HepG2 (cell line): ENCODE data around the gene KIF26B.

Source experiments
- BRF2 ChIP-seq: sonication (generic); formaldehyde crosslinking; IDR thresholded peaks from 2 replicates; pipeline ENCODE4 v1.8.1; 2022; ENCODE audit warnings: mild to moderate bottlenecking, missing genetic modification reagents
- NRL ChIP-seq: sonication (generic); formaldehyde crosslinking; IDR thresholded peaks from 2 replicates; pipeline ENCODE4 v1.5.0; 2020; ENCODE audit warnings: missing genetic modification reagents, mild to moderate bottlenecking, moderate library complexity, borderline replicate concordance
- ZNF136 ChIP-seq: sonication (generic); formaldehyde crosslinking; IDR thresholded peaks from 2 replicates; pipeline ENCODE4 v1.8.1; 2022; ENCODE audit warnings: low read depth, mild to moderate bottlenecking, moderate library complexity, missing genetic modification reagents
- ZNF34 ChIP-seq: sonication (generic); formaldehyde crosslinking; IDR thresholded peaks from 2 replicates; pipeline ENCODE4 v1.4.0; 2020; ENCODE audit warnings: mild to moderate bottlenecking, missing genetic modification reagents, borderline replicate concordance

- TF ChIP-seq ZNF34 (no peak), NRL (CRISPR knock-in tag) (no peak), ZNF136 (CRISPR knock-in tag) (no peak), BRF2 (CRISPR knock-in tag) (no peak)
Measured at GRCh38 chr1:245611251-245611650, 456.5 kb downstream of the KIF26B start.
